C4-2B (cell line): ENCODE data around the gene KRTAP12-2.
"Not testable (repeated sequence)": the region's sequence is repeated elsewhere in the genome, so short reads cannot be mapped to it uniquely, and the experiment has no call there.

Experiments used
- ZFX ChIP-seq: fragments of 450-650 bp; IDR thresholded peaks from 2 replicates; pipeline ENCODE4 v1.6.1; 2017
- TF ChIP-seq, protein P1 (sequence below): fragments of 450-650 bp; conservative IDR thresholded peaks from 2 replicates; pipeline ENCODE4 v1.5.1; 2017; ENCODE audit warnings: mild to moderate bottlenecking

DNA sequence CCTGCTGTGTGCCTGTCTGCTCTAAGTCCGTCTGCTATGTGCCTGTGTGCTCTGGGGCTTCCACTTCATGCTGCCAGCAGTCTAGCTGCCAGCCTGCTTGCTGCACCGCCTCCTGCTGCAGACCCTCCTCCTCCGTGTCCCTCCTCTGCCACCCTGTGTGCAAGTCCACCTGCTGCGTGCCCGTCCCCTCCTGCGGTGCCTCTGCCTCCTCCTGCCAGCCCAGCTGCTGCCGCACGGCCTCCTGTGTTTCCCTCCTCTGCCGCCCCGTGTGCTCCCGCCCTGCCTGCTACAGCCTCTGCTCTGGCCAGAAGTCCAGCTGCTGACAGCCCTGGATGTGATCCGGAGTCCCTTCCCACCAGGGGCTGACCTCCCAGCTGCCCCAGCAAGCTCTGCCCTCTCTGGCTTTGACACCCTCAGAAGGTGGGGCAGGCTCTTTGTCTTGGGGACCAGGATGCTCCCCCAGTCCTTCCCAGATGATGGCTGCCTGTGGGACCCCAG, 28.8 kb downstream of the KRTAP12-2 start:
- TF ChIP-seq, protein P1, sequence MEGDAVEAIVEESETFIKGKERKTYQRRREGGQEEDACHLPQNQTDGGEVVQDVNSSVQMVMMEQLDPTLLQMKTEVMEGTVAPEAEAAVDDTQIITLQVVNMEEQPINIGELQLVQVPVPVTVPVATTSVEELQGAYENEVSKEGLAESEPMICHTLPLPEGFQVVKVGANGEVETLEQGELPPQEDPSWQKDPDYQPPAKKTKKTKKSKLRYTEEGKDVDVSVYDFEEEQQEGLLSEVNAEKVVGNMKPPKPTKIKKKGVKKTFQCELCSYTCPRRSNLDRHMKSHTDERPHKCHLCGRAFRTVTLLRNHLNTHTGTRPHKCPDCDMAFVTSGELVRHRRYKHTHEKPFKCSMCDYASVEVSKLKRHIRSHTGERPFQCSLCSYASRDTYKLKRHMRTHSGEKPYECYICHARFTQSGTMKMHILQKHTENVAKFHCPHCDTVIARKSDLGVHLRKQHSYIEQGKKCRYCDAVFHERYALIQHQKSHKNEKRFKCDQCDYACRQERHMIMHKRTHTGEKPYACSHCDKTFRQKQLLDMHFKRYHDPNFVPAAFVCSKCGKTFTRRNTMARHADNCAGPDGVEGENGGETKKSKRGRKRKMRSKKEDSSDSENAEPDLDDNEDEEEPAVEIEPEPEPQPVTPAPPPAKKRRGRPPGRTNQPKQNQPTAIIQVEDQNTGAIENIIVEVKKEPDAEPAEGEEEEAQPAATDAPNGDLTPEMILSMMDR: not testable (repeated sequence)
- not testable (repeated sequence) for TF ChIP-seq ZFX
